Activated gamma-delta T cell treated with Interleukin-2 at 50 U/mL for 16 hours (primary cell): ENCODE data around the gene PTCD2.
"Not testable (repeated sequence)": the region's sequence is repeated elsewhere in the genome, so short reads cannot be mapped to it uniquely, and the experiment has no call there.

Experiments used
- DNase-seq: peaks from one replicate; pipeline ENCODE4 v3.0.0-alpha.2; 2020

The PTCD2 gene

DNA sequence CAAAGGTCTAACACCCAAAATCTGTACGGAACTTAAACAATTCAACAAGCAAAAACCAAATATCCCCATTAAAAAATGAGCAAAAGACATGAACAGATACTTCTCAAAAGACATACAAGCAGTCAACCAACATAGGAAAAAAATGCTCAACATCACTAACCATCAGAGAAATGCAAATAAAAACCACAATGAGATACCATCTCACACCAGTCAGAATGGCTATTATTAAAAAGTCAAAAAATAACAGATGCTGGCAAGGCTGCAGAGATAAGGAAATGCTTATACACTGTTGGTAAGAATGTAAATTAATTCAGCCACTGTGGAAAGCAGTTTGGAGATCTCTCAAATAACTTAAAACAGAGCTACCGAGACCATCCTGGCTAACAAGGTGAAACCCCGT, 22.0 kb upstream of the PTCD2 start:
- DNase-seq, result not testable (repeated sequence)

DNA sequence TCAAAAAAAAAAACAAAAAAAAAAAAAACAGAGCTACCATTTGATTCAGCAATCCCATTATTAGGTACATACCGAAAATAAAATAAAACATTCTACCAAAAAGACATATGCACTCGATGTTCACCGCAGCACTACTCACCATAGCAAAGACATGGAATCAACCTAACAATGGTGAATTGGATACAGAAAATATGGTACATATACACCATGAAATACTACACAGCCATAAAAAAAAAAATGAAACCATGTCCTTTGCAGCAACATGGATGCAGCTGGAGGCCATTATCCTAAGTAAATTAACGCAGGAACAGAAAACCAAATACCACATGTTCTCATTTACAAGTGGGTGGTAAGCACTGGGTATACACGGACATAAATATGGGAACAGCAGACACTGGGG, 21.5 kb upstream of the PTCD2 start:
- no peak for DNase-seq

DNA sequence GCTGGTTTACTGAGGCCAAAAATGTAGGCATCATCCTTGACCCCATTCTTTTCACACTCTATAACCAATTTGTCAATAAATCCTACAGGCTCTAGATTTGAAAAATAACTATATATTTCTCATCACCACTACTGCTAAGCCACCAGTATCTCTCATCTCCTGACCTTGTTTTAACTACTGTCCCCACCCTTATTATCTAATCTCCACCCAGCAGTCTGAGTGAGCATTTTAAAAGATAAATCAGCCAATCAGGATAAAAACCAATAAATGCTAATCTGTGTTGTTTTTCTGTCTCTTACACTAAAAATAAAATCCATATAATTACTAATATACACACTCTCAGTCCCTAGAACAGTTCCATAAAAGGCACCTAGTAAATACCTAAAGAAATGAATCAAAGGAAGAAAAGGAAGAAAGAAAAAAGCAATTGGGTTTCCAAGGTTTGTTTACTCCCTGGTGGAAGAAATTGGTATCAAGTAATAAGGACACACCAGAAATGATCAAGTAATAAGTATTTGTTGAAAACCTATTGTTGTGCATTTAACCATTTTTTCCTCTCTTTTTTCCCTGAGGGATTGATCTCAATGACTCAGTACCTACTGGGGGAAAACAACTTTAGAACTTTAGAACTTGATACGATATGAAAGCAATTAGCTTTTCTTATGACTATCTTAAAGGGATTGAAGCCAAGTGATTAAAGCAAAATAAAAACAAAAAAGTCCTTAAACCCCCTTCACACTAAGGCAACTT, 19.4 kb upstream of the PTCD2 start:
- no peak for DNase-seq

DNA sequence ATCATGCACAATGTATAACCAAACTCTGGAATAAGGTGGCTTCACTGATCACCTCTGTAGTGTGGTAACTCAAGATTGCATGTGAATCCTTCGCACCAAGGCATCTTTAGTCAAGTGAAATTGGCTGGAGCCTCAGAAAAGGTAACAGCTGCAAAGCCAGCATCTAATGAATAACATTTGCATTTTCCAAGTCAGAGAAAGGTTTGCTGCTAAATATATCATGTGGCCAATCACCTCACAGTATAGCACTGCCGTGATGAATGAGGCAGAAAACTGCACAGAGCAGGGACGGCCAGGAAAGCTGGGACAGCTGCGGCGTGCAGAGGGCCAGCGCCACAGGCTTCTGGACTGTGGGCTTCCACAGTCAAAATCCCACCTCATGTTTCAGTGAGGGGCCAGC, 18.6 kb upstream of the PTCD2 start:
- no peak for DNase-seq

DNA sequence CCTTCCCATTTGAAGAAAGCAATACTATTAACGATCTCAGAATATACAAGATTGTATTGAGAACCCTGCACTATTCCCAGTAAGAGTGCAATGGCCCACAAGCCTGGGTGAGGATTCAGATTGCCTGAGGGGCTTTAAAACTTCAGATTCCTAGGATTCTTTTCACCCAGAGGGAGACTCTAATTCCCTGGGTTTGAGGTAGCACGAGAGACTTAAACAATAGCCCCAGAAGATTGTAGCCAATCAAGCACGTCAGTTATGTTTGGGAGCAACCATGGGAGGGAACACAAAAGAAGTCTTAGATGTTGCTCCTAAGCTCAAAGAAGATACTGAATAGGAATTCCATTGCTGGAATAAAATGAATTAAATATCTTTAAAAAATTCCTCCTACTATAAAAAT, 18.0 kb upstream of the PTCD2 start:
- no peak for DNase-seq

DNA sequence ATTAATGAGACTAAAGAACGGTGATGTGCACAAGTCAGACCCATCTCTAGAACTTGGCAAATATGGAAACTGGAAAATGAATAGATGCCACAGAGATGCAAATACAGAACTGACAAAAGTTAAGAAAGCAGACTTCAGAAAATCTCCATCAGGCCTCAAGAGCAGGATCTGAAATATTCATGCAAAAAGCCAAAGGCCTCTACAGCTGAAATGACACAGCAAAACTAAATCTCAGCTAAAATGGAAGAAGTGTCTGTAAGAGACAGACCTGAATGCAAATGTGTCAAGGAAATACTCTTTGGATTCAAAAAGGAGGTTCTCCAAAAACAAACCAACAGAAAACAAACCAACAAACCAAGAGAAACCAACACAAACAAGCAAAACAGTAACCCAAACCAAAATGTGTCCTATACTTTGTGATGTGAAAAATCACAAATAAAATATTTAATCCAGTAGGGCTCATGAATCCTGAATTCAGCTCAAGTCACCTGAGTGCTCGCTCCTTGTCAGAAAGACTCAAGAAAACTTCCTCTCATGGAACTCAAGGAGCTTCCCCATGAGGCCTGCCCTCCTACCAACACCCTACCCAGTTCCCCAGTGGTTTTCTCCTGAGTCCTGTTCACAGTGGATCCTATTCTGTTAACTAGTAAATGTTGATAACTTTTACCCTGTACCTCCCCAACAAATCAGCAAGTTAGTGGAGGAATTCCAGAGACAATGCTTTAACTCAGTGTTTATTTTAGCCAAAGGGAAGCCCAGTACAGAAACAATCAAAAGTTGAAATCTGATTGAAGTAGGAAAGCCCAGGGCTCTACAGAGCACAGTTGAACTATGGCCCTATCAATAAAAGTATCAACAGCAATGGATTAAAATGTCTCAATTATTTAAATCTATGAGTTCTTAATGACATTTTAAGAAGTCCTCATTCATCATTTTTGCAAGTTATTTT, 14.7 kb upstream of the PTCD2 start:
- DNase-seq, result no peak

DNA sequence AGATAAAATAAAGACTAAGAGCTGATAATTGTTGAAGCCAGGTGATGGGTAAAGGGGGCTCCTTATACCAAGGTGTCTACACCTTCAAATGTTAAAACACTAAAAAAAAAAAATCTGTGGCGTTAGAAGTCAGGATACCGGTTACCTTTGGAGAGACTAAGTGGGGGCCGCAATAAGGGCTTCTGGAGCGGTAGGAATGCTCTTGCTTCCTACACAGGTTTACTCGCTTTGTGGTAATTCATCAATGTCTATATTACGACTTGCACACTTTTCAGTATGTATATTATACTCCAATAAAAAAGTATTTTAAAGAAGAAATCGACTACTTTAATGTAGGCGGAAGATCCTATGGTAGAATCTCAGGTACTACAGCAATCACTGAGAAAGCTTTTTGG, 12.6 kb upstream of the PTCD2 start:
- no peak for DNase-seq

DNA sequence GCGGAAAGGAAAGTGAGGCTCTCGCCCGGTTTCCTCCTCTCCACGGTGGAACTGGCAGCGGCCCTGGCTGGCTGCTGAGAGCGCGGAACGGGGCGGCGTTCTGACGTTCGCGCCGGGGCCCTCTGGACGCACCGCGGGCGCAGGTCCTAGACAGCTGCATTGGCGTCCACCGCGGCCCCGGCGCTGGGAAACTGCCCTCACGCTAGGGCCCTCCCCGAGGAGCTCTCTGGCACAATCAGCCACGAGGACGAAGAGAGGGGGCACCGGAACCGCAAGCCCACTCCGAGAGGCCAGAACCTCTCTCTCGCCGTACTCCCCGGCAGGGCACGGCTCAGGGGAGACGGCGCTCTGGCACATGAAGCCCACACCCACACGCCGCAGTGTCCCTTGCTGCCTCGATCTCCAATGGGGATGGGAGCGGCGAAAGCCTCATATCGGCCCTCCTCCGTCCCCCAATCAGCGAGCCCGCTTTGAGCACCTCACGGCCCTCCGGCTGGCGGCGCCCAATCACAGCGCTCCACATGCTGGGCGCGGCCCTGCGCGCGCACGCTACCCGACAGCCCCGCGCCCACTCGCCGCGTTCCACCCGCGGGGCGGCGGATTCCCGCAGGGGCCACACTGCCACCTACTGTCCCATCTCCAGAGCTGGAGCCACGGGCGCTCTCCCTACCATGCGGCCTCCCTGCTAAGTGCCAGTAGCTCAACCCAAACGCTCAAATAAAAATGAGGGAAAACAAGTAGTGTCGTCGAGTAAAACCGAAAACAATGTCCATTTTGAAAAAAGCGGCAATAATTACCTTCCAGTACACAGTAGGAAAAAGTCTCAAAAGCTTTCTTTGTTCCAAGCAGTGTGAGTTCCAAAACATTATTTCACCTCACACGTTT, 12.0 kb upstream of the PTCD2 start:
- DNase-seq, result peak; percentile 93

DNA sequence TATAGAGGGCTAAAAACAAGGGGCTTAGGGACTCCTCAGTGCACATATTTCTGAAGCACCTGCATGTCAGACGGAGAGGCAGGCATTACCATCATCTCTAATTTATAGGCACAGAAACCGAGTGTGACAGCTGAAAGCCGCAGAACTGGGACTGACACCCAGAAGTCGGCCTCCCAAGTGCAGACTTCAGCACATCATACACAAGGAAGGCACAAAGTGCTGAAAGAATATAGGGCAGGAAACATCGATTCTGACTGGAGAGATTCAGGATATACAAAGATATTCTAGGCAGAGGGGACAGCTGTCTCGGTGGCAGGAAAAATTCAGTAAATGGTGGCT, 11.4 kb upstream of the PTCD2 start:
- DNase-seq, result no peak

DNA sequence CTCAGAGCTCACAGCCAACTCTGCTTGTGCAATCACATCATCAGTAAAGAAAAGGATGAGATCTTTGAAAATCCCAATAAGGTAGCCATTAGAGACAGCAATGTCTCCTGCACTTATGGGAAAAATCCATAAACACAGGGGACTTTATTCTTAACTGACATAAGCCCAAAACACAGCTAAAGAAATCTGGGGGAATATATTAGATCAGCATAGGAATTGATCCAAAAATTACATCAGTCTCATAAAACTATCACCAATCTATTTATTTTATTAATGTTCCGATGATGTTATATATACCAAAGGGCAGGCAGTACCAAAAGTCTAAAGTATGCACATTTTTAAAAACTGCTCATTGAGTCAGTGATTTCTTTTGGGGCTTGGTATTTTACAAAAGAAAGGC, 7.0 kb upstream of the PTCD2 start:
- no peak for DNase-seq

DNA sequence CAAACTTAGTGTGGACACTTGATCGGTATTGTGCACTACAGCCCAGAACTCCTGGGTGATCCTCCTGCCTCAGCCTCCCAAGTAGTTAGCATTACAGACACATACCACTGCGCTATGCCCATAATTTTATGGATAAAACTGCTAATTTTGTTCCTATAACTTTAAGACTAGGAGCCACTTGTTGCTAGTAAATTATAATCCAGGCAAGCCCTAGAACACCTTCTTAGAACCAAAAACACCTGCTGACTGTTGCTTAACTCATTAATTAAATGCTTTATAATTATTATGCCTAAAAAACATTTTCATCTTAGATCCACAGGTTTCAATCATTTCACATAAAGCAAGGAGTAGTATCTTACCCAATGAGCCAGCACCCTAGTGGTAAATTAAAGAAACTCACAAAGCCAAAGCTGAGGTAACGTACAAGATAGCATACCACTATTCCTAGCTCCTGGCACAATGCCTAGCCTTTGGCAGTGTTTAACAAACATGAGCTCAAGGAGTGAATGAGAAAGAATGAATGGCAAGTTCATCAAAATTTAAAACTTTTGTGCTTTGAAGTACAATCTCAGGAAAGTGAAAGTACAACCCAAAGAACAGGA, 5.5 kb upstream of the PTCD2 start:
- no peak for DNase-seq

DNA sequence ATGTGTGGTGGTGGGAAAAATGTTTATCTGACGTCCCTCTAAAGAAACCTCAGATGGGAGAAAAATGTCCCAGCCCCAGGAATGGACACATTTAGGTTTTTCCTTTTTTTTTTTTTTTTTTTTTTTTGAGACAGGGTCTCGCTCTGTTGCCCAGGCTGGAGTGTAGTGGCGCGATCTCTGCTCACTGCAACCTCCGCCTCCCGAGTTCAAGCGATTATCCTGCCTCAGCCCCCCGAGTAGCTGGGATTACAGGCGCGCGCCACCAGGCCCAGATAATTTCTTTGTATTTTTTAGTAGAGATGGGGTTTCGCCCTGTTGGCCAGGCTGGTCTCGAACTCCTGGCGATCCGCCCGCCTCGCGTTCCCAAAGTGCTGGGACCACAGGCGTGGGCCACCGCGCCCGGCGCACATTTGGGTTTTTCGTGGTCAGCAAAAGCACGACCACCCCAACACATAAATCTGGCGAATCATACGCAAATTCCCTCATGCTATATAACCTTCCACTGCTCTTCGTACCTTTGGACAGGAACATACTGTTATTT, 668 bp upstream of the PTCD2 start:
- DNase-seq, result not testable (repeated sequence)

DNA sequence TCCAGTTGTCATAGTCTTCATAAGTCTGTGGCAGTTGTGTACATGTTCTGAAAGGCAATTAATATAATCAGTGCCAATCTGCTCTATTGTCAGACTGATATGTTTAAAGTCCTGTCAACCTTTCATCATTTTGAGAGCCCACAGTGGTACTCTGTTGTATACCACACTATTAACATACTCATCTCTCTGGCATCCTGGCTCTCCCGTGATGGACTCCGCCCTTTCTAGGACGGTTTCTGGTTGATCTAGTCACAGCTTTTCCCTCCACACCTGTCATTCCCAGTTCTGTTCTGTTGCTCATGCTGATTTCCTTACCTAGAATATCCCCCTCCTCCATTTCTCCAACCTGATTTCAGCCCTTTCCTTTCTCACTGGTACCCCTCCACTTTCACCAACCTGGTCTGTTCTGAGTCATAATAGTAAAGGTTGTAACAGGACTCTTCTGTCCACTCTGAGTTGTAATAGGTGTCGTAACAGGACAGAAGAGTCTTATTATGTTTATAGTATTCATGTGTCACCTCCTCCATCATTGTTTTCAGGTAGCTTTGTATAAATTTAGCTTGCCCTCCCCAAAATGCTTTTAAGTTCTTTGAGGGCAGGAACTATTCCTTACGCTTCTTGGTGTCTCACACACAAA, 4.1 kb downstream of the PTCD2 start:
- no peak for DNase-seq

DNA sequence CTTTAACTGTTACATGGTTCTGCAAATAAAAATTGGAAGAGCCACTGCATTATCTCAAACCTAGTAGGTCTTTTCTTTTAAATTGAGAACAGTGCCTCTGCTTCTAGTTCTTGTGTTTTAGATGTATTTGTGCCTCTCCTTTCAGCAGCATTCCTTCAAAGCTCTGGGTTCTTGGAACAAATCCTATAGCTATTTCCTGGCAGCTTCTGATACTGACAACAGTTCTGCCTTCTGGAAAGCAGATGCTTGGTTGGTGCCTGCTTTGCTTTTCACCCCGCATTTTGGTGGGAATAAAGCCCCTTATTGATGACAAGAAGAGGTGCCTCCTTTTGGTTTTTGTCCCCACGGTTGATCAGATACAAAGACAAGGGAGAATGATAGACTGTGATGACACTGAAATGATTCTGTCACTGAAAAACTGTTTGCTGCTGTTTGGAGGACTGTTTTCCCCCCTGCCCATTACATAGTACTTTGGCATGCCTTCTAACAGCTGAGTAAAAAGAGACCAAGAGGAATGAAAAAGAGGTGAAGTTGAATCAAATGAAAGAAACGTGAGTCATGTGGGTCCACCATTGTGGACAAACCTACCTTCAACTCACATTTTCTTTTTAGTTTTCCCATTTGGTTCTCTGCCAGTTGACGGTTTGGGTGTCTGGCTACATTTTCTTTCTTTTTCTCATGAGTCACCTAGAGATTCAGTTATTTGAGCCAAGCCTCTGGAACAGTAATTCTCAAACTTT, 5.6 kb downstream of the PTCD2 start:
- DNase-seq, result no peak

DNA sequence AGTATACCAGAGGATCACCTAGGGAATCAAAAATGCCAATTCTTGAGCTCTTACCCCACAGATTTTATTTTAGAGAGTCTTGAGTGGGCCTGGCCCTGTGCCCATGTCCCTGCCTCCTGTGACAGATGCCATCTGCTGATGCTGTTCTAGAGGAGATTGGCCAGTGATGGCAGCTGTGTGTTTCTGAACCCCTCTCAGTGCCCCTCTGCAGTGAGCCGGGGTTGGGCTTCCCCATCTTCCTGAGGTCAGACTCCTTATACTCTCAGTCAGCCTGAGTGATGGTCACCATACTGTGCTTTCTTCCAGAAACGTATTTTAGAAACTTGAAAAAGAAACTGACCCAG, 6.1 kb downstream of the PTCD2 start:
- no peak for DNase-seq

DNA sequence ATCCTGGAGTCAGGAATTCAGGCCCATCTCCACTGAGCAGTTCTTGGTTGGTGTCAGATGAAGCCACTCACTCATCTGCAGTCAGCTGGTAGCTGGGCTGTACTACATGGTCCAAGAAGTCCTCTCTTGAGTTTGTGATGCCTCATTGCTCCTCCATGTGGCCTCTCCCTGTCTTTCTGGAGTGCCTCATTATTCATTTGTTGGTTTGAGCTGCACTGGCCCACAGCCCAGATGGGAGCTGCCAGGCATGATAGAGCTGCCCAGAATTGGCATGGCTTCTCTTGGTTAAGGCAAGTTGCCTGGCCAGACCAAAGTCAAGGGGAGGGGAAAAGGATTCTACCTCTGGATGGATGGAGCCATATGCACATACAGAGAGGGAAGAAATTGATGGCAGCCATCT, 8.0 kb downstream of the PTCD2 start:
- DNase-seq, result no peak

DNA sequence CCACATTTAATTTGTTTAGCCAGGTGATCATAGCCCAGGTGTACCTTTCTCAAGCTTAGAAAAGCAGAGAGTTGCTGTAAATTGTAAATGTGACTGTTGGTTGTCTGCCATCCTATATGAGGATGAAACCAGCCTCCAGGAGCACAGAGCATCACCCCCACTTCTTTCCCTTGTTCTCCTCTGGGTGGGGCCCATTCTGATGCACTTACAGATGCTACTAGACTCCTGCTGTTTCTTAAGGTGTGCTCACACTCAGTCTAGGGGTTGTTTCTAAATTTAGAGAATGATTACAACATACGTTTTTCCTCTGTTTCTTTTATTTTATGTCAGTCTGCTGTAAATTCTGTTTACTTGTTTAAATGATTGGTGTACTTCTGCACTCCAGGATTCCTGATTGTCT, 10.5 kb downstream of the PTCD2 start:
- DNase-seq, result no peak

DNA sequence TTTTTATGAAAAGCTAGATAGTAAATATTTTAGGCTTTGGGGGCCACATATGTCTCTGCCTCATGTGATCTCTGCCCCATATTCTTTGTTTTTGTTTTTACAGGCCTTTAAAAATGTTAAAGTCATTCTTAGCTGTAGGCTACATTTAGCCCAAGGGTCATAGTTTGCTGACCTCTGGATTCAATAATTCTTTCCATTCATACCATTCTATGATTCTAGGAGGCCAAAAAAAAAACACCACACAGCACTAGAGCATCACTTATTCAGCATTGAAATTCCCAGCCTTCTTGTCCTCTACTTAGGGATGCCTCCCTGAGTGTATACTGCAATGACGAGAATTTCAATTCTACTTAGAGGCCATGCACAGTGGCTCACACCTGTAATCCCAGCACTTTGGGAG, 17.0 kb downstream of the PTCD2 start:
- DNase-seq, result no peak

DNA sequence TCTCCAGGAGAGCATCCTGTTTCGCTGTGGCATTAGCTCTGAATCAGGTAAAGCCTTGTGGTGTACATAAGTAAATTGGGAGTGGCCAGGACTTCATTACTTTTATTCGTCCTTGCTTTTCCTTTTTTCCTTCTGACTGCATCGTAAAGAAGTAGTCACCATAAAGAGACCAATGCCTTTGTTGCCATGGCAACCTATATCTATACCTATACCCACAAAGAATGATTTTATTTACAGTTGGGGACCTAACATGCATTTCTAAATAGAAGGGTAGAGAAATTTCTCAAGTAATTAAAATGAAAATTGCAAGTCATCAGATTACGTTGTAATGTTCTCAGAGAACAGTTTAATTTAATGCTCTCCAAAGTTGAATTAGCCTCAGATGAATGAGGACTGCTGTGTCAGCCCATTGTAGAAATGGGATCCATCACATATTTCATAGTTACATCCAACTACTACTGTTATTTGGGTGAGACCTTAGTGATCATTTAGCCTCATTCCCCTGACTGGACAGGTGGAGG, 18.6 kb downstream of the PTCD2 start:
- no peak for DNase-seq

DNA sequence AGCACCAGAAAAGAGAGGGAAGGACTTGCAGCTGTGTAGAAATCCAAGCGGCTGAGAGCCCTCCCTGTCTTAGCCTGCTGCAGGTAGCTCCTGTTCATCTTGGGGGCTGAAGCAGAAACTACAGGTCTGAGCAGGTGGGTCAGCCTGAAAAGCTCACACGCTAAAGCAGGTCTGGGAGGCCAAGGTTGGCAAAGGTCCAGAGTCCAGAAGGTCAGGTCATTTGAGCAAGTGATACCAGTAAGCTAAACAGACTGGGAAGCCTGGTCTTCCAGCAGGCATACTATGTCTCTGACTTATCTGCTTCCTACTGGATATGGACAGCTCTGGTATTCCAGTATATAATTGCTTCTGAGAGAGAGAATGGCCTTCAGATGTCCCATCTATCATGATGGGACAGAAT, 26.2 kb downstream of the PTCD2 start:
- no peak for DNase-seq

DNA sequence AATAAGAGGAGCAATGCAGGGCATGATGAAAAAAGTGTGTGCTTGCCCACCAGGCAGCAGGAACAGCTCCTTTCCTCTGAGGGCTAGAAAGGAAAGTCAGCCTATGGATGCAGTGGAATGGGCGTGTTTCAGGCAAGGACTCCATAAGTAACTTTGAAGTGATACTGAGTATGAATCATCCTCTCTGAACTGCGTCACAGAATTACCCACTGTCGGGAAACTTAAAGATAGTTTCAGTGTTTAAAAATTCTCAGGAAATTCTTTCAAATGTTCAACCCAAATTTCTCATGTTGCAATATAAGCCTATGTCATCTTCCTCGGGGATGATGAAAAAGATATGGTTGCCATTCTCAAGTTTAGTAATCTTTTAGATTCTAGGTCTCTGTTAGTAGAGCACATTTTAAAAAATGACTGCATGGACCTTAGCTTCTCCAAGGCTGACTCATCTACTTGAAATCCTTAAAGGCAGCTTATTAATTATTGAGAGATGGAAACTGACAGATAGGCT, 27.7 kb downstream of the PTCD2 start:
- DNase-seq, result no peak
